HepG2 (cell line): ENCODE measurements around the gene DEPDC5. TPM values are rescaled to one million over a fixed set of nuclear protein-coding genes. Genes with fewer than 3 reads are reported as not detected.
A peak's percentile ranks its signal among the peaks of the same experiment; 100 is the strongest.

ENCODE experiments used
- ATF6 ChIP-seq: sonication (generic); formaldehyde crosslinking; conservative IDR thresholded peaks from 2 replicates; pipeline ENCODE4 v1.4.0; 2020; ENCODE audit warnings: missing genetic modification reagents
- CBX5 ChIP-seq: sonication (generic); formaldehyde crosslinking; IDR thresholded peaks from 2 replicates; pipeline ENCODE4 v1.4.0; 2020; ENCODE audit warnings: missing genetic modification reagents, borderline replicate concordance
- CREB1 ChIP-seq, 2 experiments: fragments of 450-650 bp in 1 of 2; IDR thresholded peaks; 2 replicates each; pipeline ENCODE4 v1.6.1; 2016 to 2017; ENCODE audit warnings: control low read depth in 1 of 2, mild to moderate bottlenecking in 1 of 2, missing compliant biosample characterization in 1 of 2, missing genetic modification characterization in 1 of 2
- ESRRA ChIP-seq: sonication (generic); formaldehyde crosslinking; IDR thresholded peaks from 2 replicates; pipeline ENCODE4 v1.5.1; 2020; ENCODE audit warnings: mild to moderate bottlenecking, low read depth, missing genetic modification reagents
- MBD4 ChIP-seq: IDR thresholded peaks from 2 replicates; pipeline ENCODE4 v1.6.1; 2012; ENCODE audit warnings: low read length, inconsistent platforms, borderline replicate concordance
- SNAI1 ChIP-seq: sonication (generic); formaldehyde crosslinking; IDR thresholded peaks from 2 replicates; pipeline ENCODE4 v1.5.0; 2020; ENCODE audit warnings: mild to moderate bottlenecking, missing genetic modification reagents, borderline replicate concordance
- TFDP1 ChIP-seq: IDR thresholded peaks from 2 replicates; pipeline ENCODE4 v1.6.1; 2016; ENCODE audit warnings: missing compliant biosample characterization, missing genetic modification reagents, borderline replicate concordance
- ZBTB3 ChIP-seq: sonication (generic); formaldehyde crosslinking; IDR thresholded peaks from 2 replicates; pipeline ENCODE4 v1.4.0; 2020; ENCODE audit warnings: low read depth, mild to moderate bottlenecking, moderate library complexity, missing genetic modification reagents, borderline replicate concordance
- ZC3H13 ChIP-seq: sonication (generic); formaldehyde crosslinking; IDR thresholded peaks from 2 replicates; pipeline ENCODE4 v1.8.1; 2023; ENCODE audit warnings: mild to moderate bottlenecking, missing genetic modification reagents, moderate library complexity
- ZMAT5 ChIP-seq: sonication (generic); formaldehyde crosslinking; IDR thresholded peaks from 2 replicates; pipeline ENCODE4 v1.5.0; 2020; ENCODE audit warnings: mild to moderate bottlenecking, low read depth, missing genetic modification reagents, borderline replicate concordance
- ZNF142 ChIP-seq: sonication (generic); formaldehyde crosslinking; IDR thresholded peaks from 2 replicates; pipeline ENCODE4 v1.4.0; 2020; ENCODE audit warnings: missing genetic modification reagents
- ZNF430 ChIP-seq: sonication (generic); formaldehyde crosslinking; IDR thresholded peaks from 2 replicates; pipeline ENCODE4 v1.9.0; 2021; ENCODE audit warnings: mild to moderate bottlenecking, missing genetic modification reagents
- ZNF468 ChIP-seq: sonication (generic); formaldehyde crosslinking; IDR thresholded peaks from 2 replicates; pipeline ENCODE4 v1.8.0; 2022; ENCODE audit warnings: mild to moderate bottlenecking, moderate library complexity, missing genetic modification reagents
- polyA plus RNA-seq, 8 experiments: library from polyadenylated mRNA; depleted of rRNA in 3 of 8; stranded (reverse) in 7 of 8; unstranded in 1 of 8; fragments of >200 nt; fragmentation: Illumina TruSeq in 4 of 8; extraction: Trizol in 4 of 8; gene quantifications; 2 replicates each; pipeline versions ENCODE4 v1.2.1 to v1.2.3, GENCODE V29; 2011 to 2016; ENCODE audit warnings: low read depth in 4 of 8, missing spikeins in 1 of 8, mixed read lengths in 1 of 8; ENCODE audit not compliant: insufficient read depth in 1 of 8
- total RNA-seq, 5 experiments: library from RNA; depleted of rRNA; stranded (reverse); fragments of >200 nt; fragmentation: Illumina TruSeq; extraction: Trizol; gene quantifications; 2 replicates each; pipeline ENCODE4 v1.2.3, GENCODE V29; 2016; ENCODE audit warnings: low read depth in 1 of 5
- TF ChIP-seq, protein P1 (sequence below): sonication (generic); formaldehyde crosslinking; conservative IDR thresholded peaks from 2 replicates; pipeline ENCODE4 v1.8.1; 2023; ENCODE audit warnings: missing genetic modification reagents
- TF ChIP-seq, protein P2 (sequence below): IDR thresholded peaks from 2 replicates; pipeline ENCODE4 v1.6.1; 2016; ENCODE audit warnings: control low read depth

Gene DEPDC5
- total and polyA plus RNA-seq, 2 of the 13 experiments (the other 11 are each of a cell fraction or from before 2014, with no cell fraction given), result 9.8 to 12.4 TPM

- TF ChIP-seq ATF6 (no peak; the same call in 1 of the 2 replicates), CBX5 (CRISPR knock-in tag) (no peak), MBD4 (no peak), SNAI1 (CRISPR knock-in tag) (no peak; the same call in 1 of the 2 replicates), ZBTB3 (CRISPR knock-in tag) (0 out of 2 replicates have a peak, but pooled peaks have one; percentile 32), ZC3H13 (CRISPR knock-in tag) (peak; percentile 60; the same call in 1 of the 2 replicates), ZNF142 (no peak), ZNF468 (no peak), ESRRA (peak; percentile 63; the same call in 1 of the 2 replicates), ZNF430 (no peak), CREB1 (IDR thresholded peaks at IDR 0.05) (no peak; the same call in 1 of the 2 replicates), CREB1 (CRISPR knock-in tag; IDR thresholded peaks at IDR 0.05) (no peak), ZMAT5 (CRISPR knock-in tag) (no peak), TFDP1 (CRISPR knock-in tag) (peak; percentile 90)
- TF ChIP-seq, protein P1, sequence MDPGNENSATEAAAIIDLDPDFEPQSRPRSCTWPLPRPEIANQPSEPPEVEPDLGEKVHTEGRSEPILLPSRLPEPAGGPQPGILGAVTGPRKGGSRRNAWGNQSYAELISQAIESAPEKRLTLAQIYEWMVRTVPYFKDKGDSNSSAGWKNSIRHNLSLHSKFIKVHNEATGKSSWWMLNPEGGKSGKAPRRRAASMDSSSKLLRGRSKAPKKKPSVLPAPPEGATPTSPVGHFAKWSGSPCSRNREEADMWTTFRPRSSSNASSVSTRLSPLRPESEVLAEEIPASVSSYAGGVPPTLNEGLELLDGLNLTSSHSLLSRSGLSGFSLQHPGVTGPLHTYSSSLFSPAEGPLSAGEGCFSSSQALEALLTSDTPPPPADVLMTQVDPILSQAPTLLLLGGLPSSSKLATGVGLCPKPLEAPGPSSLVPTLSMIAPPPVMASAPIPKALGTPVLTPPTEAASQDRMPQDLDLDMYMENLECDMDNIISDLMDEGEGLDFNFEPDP, result no peak
- TF ChIP-seq, protein P2, sequence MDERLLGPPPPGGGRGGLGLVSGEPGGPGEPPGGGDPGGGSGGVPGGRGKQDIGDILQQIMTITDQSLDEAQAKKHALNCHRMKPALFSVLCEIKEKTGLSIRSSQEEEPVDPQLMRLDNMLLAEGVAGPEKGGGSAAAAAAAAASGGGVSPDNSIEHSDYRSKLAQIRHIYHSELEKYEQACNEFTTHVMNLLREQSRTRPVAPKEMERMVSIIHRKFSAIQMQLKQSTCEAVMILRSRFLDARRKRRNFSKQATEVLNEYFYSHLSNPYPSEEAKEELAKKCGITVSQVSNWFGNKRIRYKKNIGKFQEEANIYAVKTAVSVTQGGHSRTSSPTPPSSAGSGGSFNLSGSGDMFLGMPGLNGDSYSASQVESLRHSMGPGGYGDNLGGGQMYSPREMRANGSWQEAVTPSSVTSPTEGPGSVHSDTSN (CRISPR knock-in tag), result no peak
These were observed at the start of gene DEPDC5 (continued) for GRCh38 chr22:31753634-31754501.
